Body of pancreas (tissue), 4 donors: Measurements from ENCODE around the gene URB2. TPM values are rescaled to one million over a fixed set of nuclear protein-coding genes. Genes with fewer than 3 reads are reported as not detected.

ENCODE experiments used
- ATAC-seq: fragments of 150-250 bp; one replicate; pipeline ENCODE4 v1.9.1; 2016
- DNase-seq, 4 donors: peaks; one replicate each; pipeline ENCODE4 v3.0.0-alpha.2; 2019
- H3K27ac ChIP-seq, 4 donors: fragments of 200-600 bp; sonication (generic); 1 replicate in 3 of 4; 2 replicates in 1 of 4; pipeline versions ENCODE4 v1.5.1 to v1.6.1; 2016 to 2019; ENCODE audit warnings: mild to moderate bottlenecking in 1 of 4, mixed read lengths in 1 of 4, moderate library complexity in 1 of 4
- H3K27me3 ChIP-seq, 2 donors: fragments of 200-600 bp; sonication (generic); one replicate each; pipeline ENCODE4 v1.6.0; 2016; ENCODE audit warnings: mild to moderate bottlenecking in 1 of 2
- H3K36me3 ChIP-seq, 2 donors: fragments of 200-600 bp; sonication (generic); replicated peaks in 1 of 2; 2 replicates each; pipeline ENCODE4 v1.5.1; 2016; ENCODE audit warnings: low read depth in 2 of 2; ENCODE audit not compliant: insufficient read depth in 1 of 2
- H3K4me1 ChIP-seq: fragments of 200-600 bp; sonication (generic); one replicate; pipeline ENCODE4 v1.6.0; 2016
- H3K4me3 ChIP-seq, 2 donors: fragments of 200-600 bp; sonication (generic); 1 replicate in 1 of 2; 2 replicates in 1 of 2; pipeline ENCODE4 v1.5.1; 2016 to 2019
- H3K9me3 ChIP-seq, 3 donors: fragments of 200-600 bp; sonication (generic); 1 replicate in 2 of 3; 2 replicates in 1 of 3; pipeline ENCODE4 v1.5.1; 2016
- POLR2A ChIP-seq, 3 donors: fragments of 450-650 bp; IDR thresholded peaks; one replicate each; pipeline ENCODE4 v1.6.1; 2016; ENCODE audit warnings: antibody characterized with exemption in 3 of 3, mild to moderate bottlenecking in 2 of 3
- WGBS, 2 donors: methylation state at CpG; one replicate each; pipeline ENCODE4 v1.1.5; 2017; 5-methylcytosine and 5-hydroxymethylcytosine counted together
- intact Hi-C: fragments of 100-400 bp; cut with DNase I; formaldehyde crosslinking; loops from one replicate; pipeline ENCODE4 v1.15.1; 2023
- total RNA-seq, 2 donors: library from RNA; depleted of rRNA; stranded (reverse); fragments of >200 nt; gene quantifications; one replicate each; pipeline ENCODE4 v1.1.0, GENCODE V29; 2016
- TF ChIP-seq, protein P1 (sequence below), 7 experiments: fragments of 450-650 bp in 4 of 7; fragments of 200-600 bp in 3 of 7; sonication (generic) in 3 of 7; IDR thresholded peaks; one replicate each; pipeline ENCODE4 v1.5.1; 2016 to 2019; ENCODE audit warnings: antibody characterized with exemption in 7 of 7

Gene URB2
- total RNA-seq, 2 donors from 2014 or later, result 4.2 to 8.2 TPM

DNA sequence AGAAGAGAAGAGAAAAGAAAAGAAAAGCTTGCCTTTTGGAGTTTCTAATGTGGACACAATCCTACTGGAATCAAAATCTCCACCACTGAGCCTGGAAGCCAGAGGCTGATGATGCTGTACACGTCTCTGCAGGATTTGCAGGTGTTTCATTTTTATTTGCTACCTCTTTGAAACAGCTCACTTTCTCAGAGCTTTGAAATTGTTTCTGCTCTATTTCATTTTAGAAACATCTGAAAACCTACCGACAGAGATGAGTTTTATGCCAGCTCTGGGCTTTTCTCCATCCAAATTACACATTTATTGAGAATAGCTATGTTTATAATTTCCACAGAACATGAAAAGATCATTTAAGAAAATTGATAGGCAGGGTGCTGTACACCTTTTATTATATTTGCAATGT lies 46.2 kb downstream of the URB2 start:
- no peak for TF ChIP-seq POLR2A (IDR thresholded peaks at IDR 0.05)
- TF ChIP-seq, protein P1, sequence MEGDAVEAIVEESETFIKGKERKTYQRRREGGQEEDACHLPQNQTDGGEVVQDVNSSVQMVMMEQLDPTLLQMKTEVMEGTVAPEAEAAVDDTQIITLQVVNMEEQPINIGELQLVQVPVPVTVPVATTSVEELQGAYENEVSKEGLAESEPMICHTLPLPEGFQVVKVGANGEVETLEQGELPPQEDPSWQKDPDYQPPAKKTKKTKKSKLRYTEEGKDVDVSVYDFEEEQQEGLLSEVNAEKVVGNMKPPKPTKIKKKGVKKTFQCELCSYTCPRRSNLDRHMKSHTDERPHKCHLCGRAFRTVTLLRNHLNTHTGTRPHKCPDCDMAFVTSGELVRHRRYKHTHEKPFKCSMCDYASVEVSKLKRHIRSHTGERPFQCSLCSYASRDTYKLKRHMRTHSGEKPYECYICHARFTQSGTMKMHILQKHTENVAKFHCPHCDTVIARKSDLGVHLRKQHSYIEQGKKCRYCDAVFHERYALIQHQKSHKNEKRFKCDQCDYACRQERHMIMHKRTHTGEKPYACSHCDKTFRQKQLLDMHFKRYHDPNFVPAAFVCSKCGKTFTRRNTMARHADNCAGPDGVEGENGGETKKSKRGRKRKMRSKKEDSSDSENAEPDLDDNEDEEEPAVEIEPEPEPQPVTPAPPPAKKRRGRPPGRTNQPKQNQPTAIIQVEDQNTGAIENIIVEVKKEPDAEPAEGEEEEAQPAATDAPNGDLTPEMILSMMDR (IDR thresholded peaks at IDR 0.05), result no peak
- Histone ChIP-seq H3K27ac (no peak overlapping the region), H3K4me1 (no peaks in the 10 kb centered on the region), H3K27me3 (no peaks in the 10 kb centered on the region), H3K4me3 (no peak overlapping the region), H3K9me3 (no peaks in the 10 kb centered on the region), H3K36me3 (no peaks in the 10 kb centered on the region)
- WGBS, 2 donors, result 72 to 73% methylated on average over 2 of the region's 2 CpGs
- intact Hi-C loops, result no loop called here
- ATAC-seq (no peak), DNase-seq (no peak)

DNA sequence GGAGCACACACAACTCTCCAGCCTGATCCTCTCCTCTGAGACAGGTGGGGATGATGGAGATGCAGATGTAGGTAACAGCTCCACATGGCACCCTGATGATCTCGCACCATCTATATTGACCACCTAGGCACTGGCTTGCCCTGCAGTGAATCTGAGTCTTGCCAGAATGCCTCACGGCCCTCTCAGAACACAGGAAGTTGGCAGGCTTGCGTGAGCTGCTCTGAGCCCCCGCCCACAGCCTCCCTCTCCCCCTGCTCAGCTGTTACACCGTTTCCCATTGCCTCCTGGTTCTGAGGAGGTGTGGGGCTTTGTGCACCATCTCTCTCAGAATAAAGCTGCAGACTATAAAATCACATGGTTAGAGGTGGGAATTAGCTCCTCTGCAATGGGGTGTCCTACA lies 48.0 kb downstream of the URB2 start:
- no peak overlapping the region for H3K4me3 ChIP-seq
- H3K9me3 ChIP-seq, result no peaks in the 10 kb centered on the region
- H3K36me3 ChIP-seq, result no peaks in the 10 kb centered on the region
- WGBS, 2 donors, result 74 to 82% methylated on average over 5 of the region's 5 CpGs
- TF ChIP-seq POLR2A (IDR thresholded peaks at IDR 0.05), result no peak
- H3K27me3 ChIP-seq, result no peaks in the 10 kb centered on the region
- H3K4me1 ChIP-seq, result no peaks in the 10 kb centered on the region
- DNase-seq, result no peak
- ATAC-seq, result no peak
- H3K27ac ChIP-seq, result no peak overlapping the region
- intact Hi-C loops, result no loop called here

DNA sequence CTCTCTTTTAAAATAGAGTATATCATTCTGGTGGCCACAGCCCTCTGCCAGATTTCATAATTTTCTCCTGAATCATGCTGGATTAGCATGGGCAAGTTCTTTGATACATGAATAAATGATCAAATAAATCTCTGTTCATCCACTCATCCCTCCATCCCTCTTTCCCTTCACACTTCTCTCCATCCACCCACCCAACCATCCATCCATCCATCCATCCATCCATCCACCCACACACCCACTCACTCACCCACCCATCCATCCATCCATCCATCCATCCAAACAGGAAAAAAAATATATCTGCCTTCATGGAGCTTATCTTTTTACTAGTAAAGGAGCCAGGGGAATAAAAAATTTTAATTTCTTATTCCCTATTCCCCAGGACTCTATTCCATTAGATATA lies 49.3 kb downstream of the URB2 start:
- TF ChIP-seq, protein P1 (IDR thresholded peaks at IDR 0.05), result no peak
- TF ChIP-seq POLR2A (IDR thresholded peaks at IDR 0.05), result no peak
- Histone ChIP-seq H3K27me3 (no peaks in the 10 kb centered on the region), H3K4me1 (no peaks in the 10 kb centered on the region), H3K4me3 (no peak overlapping the region), H3K9me3 (no peaks in the 10 kb centered on the region), H3K27ac (no peak overlapping the region), H3K36me3 (no peaks in the 10 kb centered on the region)
- intact Hi-C loops, result no loop called here
- ATAC-seq (no peak), DNase-seq (no peak)

DNA sequence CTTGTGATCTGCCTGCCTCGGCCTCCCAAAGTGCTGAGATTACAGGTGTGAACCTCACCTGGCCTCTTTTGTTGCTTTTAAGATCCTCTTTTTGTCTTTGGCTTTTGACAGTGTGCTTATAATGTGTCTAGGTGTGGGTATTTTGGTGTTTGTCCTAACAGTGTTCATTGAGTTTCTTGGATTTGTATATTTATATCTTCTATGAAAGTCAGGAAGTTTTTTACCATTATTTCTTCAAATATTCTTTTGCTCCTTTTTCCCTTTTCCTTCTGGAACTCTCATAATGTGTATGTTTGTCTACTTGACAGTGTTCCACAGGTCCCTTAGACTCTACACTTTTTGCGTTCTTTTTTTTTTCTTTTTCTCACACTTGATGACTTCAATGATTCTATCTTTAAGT lies 59.1 kb downstream of the URB2 start:
- Histone ChIP-seq H3K27me3 (no peaks in the 10 kb centered on the region), H3K4me1 (no peaks in the 10 kb centered on the region), H3K27ac (no peak overlapping the region), H3K4me3 (no peak overlapping the region), H3K36me3 (no peaks in the 10 kb centered on the region), H3K9me3 (peaks cover 0 to 9% (median 0%) of the 10 kb centered on the region in 3 donors)
- WGBS, 2 donors, result 92% methylated on average over 2 of the region's 2 CpGs
- DNase-seq (no peak), ATAC-seq (no peak)
- intact Hi-C loops, result no loop called here
- TF ChIP-seq POLR2A (IDR thresholded peaks at IDR 0.05), result no peak
- TF ChIP-seq, protein P1 (IDR thresholded peaks at IDR 0.05), result no peak

DNA sequence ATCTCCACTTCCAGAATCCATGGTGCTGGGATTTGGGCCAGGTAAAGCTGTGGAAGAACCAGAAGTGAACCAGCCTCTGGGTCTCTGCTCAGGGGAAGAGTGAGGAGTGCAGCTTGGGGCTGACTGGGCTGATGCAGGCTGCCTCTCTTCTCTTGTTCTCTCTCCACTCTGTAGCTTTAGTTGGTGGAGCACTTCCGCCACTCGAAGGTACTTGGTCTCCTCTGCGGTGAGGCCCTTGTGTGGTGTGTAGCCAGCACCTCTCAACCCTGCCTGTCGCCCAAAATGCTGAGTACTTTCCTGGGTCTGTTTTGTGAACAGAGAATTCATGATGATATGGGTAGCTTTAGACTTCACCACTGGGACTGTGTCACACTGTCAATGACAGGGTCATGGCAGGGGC lies 63.2 kb downstream of the URB2 start:
- Histone ChIP-seq H3K27ac (no peak overlapping the region), H3K4me1 (no peaks in the 10 kb centered on the region), H3K36me3 (no peaks in the 10 kb centered on the region), H3K9me3 (peaks cover 0 to 4% (median 0%) of the 10 kb centered on the region in 3 donors), H3K27me3 (no peaks in the 10 kb centered on the region), H3K4me3 (no peak overlapping the region)
- ATAC-seq (no peak), DNase-seq (no peak)
- intact Hi-C loops, result no loop called here
- 86 to 94% methylated on average over 4 of the region's 4 CpGs for WGBS, 2 donors
- no peak for TF ChIP-seq POLR2A (IDR thresholded peaks at IDR 0.05)
- TF ChIP-seq, protein P1 (IDR thresholded peaks at IDR 0.05), result no peak
